T follicular helper cell (primary cell): Measurements from ENCODE around the gene DEPP1.

Source experiments
- DNase-seq: peaks from one replicate; pipeline ENCODE4 v3.0.0-alpha.2; 2020; ENCODE audit warnings: low read depth

The DEPP1 gene

GRCh38 chr10:44966816-44967509, 11.6 kb downstream of the DEPP1 start:
- no peak for DNase-seq

GRCh38 chr10:44966129-44966815, 12.3 kb downstream of the DEPP1 start:
- no peak for DNase-seq

GRCh38 chr10:44965651-44966097, 12.9 kb downstream of the DEPP1 start:
- DNase-seq: no peak

GRCh38 chr10:44965104-44965503, 13.5 kb downstream of the DEPP1 start:
- DNase-seq: no peak

- DNase-seq: no peak
These were observed 14.6 kb downstream of the DEPP1 start for GRCh38 chr10:44963772-44964633.

GRCh38 chr10:44962870-44963738, 15.5 kb downstream of the DEPP1 start:
- DNase-seq: no peak

- DNase-seq: no peak
These were observed 16.5 kb downstream of the DEPP1 start for GRCh38 chr10:44961931-44962750.

- no peak for DNase-seq
These were observed 17.4 kb downstream of the DEPP1 start for GRCh38 chr10:44961230-44961571.

GRCh38 chr10:44960482-44961229, 18.0 kb downstream of the DEPP1 start:
- no peak for DNase-seq

- no peak for DNase-seq
These were observed 18.5 kb downstream of the DEPP1 start for GRCh38 chr10:44960088-44960460.

GRCh38 chr10:44959247-44960087, 19.1 kb downstream of the DEPP1 start, which contains the start of gene RASSF4:
Gene RASSF4, plus strand, starts transcription at chr10:44959802. Its CDS starts 10,401 bp downstream, at chr10:44970203.
- DNase-seq: peak; percentile 85

GRCh38 chr10:44958898-44959246, 19.7 kb downstream of the DEPP1 start:
- DNase-seq: no peak

- DNase-seq: no peak
These were observed 20.3 kb downstream of the DEPP1 start for GRCh38 chr10:44958196-44958897.

- no peak for DNase-seq
These were observed 21.6 kb downstream of the DEPP1 start for GRCh38 chr10:44956717-44957706.

- no peak for DNase-seq
These were observed 22.4 kb downstream of the DEPP1 start for GRCh38 chr10:44956226-44956625.

- DNase-seq: no peak
These were observed 23.1 kb downstream of the DEPP1 start for GRCh38 chr10:44955413-44956070.

GRCh38 chr10:44954962-44955361, 23.6 kb downstream of the DEPP1 start:
- no peak for DNase-seq
